Adrenal gland (tissue), 12 donors: ENCODE results near the gene IQCN. TPM values are rescaled to one million over a fixed set of nuclear protein-coding genes. Genes with fewer than 3 reads are reported as not detected.
A peak's percentile ranks its signal among the peaks of the same experiment; 100 is the strongest.

Experiments used
- DNase-seq, 7 donors: peaks; one replicate each; pipeline ENCODE4 v3.0.0-alpha.2; 2019 to 2020
- H3K27ac ChIP-seq, 5 donors: fragments of 200-600 bp; sonication (generic) in 4 of 5; 1 replicate in 3 of 5; 2 replicates in 2 of 5; pipeline versions ENCODE4 v1.5.1 to v1.8.0; 2016 to 2020; ENCODE audit warnings: mild to moderate bottlenecking in 1 of 5
- H3K27me3 ChIP-seq: fragments of 200-600 bp; 2 replicates; pipeline ENCODE4 v1.8.0; 2021
- H3K36me3 ChIP-seq, 2 donors: fragments of 200-600 bp; replicated peaks in 1 of 2; 1 replicate in 1 of 2; 2 replicates in 1 of 2; pipeline versions ENCODE4 v1.5.1 to v1.8.0; 2018 to 2022
- H3K4me1 ChIP-seq, 2 donors: fragments of 200-600 bp; replicated peaks in 1 of 2; 1 replicate in 1 of 2; 2 replicates in 1 of 2; pipeline versions ENCODE4 v1.5.1 to v1.8.0; 2018 to 2021
- H3K4me3 ChIP-seq, 4 donors: fragments of 200-600 bp; sonication (generic) in 3 of 4; one replicate each; pipeline ENCODE4 v1.5.1; 2016 to 2018
- H3K9me3 ChIP-seq, 3 donors: fragments of 200-600 bp; sonication (generic) in 1 of 3; replicated peaks in 1 of 3; 1 replicate in 2 of 3; 2 replicates in 1 of 3; pipeline versions ENCODE4 v1.5.1 to v1.8.0; 2016 to 2021
- CTCF ChIP-seq, 6 experiments: fragments of 450-650 bp in 4 of 6; fragments of 200-600 bp in 2 of 6; sonication (generic) in 1 of 6; IDR thresholded peaks; 1 replicate in 5 of 6; 2 replicates in 1 of 6; pipeline versions ENCODE4 v1.5.1 to v1.8.0; 2016 to 2021; ENCODE audit warnings: antibody characterized with exemption in 6 of 6, mild to moderate bottlenecking in 2 of 6, moderate library complexity in 1 of 6
- POLR2A ChIP-seq, 2 donors: fragments of 450-650 bp; IDR thresholded peaks; one replicate each; pipeline ENCODE4 v1.6.1; 2017; ENCODE audit warnings: antibody characterized with exemption in 2 of 2, mild to moderate bottlenecking in 2 of 2, moderate library complexity in 1 of 2
- WGBS, 4 donors: extraction: QIAGEN DNeasy Blood & Tissue Kit in 2 of 4; methylation state at CpG; one replicate each; pipeline versions ENCODE4 v1.1.5 to v1.1.7; 2013 to 2017; 5-methylcytosine and 5-hydroxymethylcytosine counted together
- intact Hi-C, 2 donors: fragments of 100-400 bp; cut with DNase I; formaldehyde crosslinking; loops; one replicate each; pipeline versions ENCODE4 v1.14.1 to v1.15.0; 2022 to 2023
- polyA plus RNA-seq, 3 donors: library from polyadenylated mRNA; stranded (reverse); fragments of 200-250 nt in 2 of 3; fragments of 350-450 nt in 1 of 3; fragmentation: Illumina TruSeq in 1 of 3; extraction: RNeasy Lipid Tissue Mini Kit (QIAGEN cat#74804) in 1 of 3; gene quantifications; one replicate each; pipeline ENCODE4 v1.2.3, GENCODE V29; 2013 to 2014
- total RNA-seq, 9 donors: library from RNA; depleted of rRNA in 4 of 9; stranded (reverse); fragments of >200 nt in 4 of 9; fragments of 120-200 nt in 1 of 9; fragmentation: NEBNext Ultra II Directional in 1 of 9; extraction: Animal tissue kit (Norgen Biotek cat#: 25700) in 1 of 9; gene quantifications; one replicate each; pipeline versions ENCODE4 v1.1.0 to v1.2.4, GENCODE V29; 2013 to 2023
- donor health status: healthy with polysubstance abuse.
- donor health status: Bipolar disorder and iron deficiency.
- donor health status: DM: yes; HTN: yes; CAD: no.
- donor health status: DM: no; HTN: no; CAD: no.
- donor health status: DM: no; HTN: no; CAD: no.
- donor health status: DM: yes; HTN: yes; CAD: no.

The IQCN gene
- total and polyA plus RNA-seq, 12 donors: 0.30 to 45.2 (median 2.8) TPM

GRCh38 chr19:18317961-18318800 lies 43.9 kb upstream of the IQCN start:
- H3K4me3 ChIP-seq: no peak overlapping the region
- H3K27ac ChIP-seq: peak overlapping the region in 4 of 5 donors; percentile 37 to 85 (median 74)
- DNase-seq: peak in 3 of 7 donors; percentile 44 to 59 (median 50)
- H3K27me3 ChIP-seq: no peaks in the 10 kb centered on the region
- H3K9me3 ChIP-seq: no peaks in the 10 kb centered on the region
- intact Hi-C loops: no loop called here
- peaks cover 34 to 49% of the 10 kb centered on the region in 2 donors for H3K4me1 ChIP-seq
- H3K36me3 ChIP-seq: no peaks in the 10 kb centered on the region
- 37 to 56% (median 40%) methylated on average over 8 to 18 of the region's 18 CpGs for WGBS, 4 donors
- no peak for TF ChIP-seq CTCF (IDR thresholded peaks at IDR 0.05)
- no peak for TF ChIP-seq POLR2A (IDR thresholded peaks at IDR 0.05)

- Histone ChIP-seq H3K4me3 (no peak overlapping the region), H3K4me1 (peaks cover 18 to 19% of the 10 kb centered on the region in 2 donors), H3K9me3 (no peaks in the 10 kb centered on the region), H3K27ac (no peak overlapping the region), H3K36me3 (peaks cover 0 to 23% of the 10 kb centered on the region in 2 donors), H3K27me3 (no peaks in the 10 kb centered on the region)
- no peak for TF ChIP-seq POLR2A (IDR thresholded peaks at IDR 0.05)
- no peak for TF ChIP-seq CTCF (IDR thresholded peaks at IDR 0.05)
- WGBS, 4 donors: 96 to 100% (median 97%) methylated on average over 3 of the region's 3 CpGs
- no peak for DNase-seq
- intact Hi-C loops: no loop called here
These were observed 39.1 kb upstream of the IQCN start for GRCh38 chr19:18313398-18313797.

GRCh38 chr19:18312092-18312534 lies 37.9 kb upstream of the IQCN start:
- WGBS, 4 donors: 78 to 89% (median 80%) methylated on average over 5 to 11 of the region's 11 CpGs
- H3K27me3 ChIP-seq: no peaks in the 10 kb centered on the region
- H3K36me3 ChIP-seq: peaks cover 0 to 27% of the 10 kb centered on the region in 2 donors
- no peak overlapping the region for H3K4me3 ChIP-seq
- no peak overlapping the region for H3K27ac ChIP-seq
- intact Hi-C loops: no loop called here
- H3K4me1 ChIP-seq: peaks cover 9 to 16% of the 10 kb centered on the region in 2 donors
- DNase-seq: no peak
- no peak for TF ChIP-seq POLR2A (IDR thresholded peaks at IDR 0.05)
- TF ChIP-seq CTCF (IDR thresholded peaks at IDR 0.05): no peak
- no peaks in the 10 kb centered on the region for H3K9me3 ChIP-seq

- TF ChIP-seq CTCF (IDR thresholded peaks at IDR 0.05) (no peak), POLR2A (IDR thresholded peaks at IDR 0.05) (no peak)
- Histone ChIP-seq H3K4me1 (peaks cover 9 to 16% of the 10 kb centered on the region in 2 donors), H3K27me3 (no peaks in the 10 kb centered on the region), H3K9me3 (no peaks in the 10 kb centered on the region), H3K27ac (no peak overlapping the region), H3K4me3 (no peak overlapping the region), H3K36me3 (peaks cover 0 to 27% of the 10 kb centered on the region in 2 donors)
- 86 to 90% (median 88%) methylated on average over 3 to 22 of the region's 22 CpGs for WGBS, 4 donors
- no peak for DNase-seq
- intact Hi-C loops: no loop called here
These were observed 37.3 kb upstream of the IQCN start for GRCh38 chr19:18311502-18312091.
